Measurements from ENCODE around the gene CCNB1IP1.
A peak's percentile ranks its signal among the peaks of the same experiment; 100 is the strongest.
"Not testable (repeated sequence)": the region's sequence is repeated elsewhere in the genome, so short reads cannot be mapped to it uniquely, and the experiment has no call there.

Gene CCNB1IP1

GRCh38 chr14:20332788-20333493 lies at the start of gene CCNB1IP1:
Gene CCNB1IP1 (minus strand): TSS chr14:20333279. CDS start chr14:20316523, 16,756 bp downstream.
- DNase-seq, result peak; percentile 85

- DNase-seq, result no peak
Measured at GRCh38 chr14:20382526-20382925, 49.4 kb upstream of the CCNB1IP1 start.

- no peak for DNase-seq
Measured at GRCh38 chr14:20381341-20381740, 48.3 kb upstream of the CCNB1IP1 start.

- DNase-seq, result no peak
Measured at GRCh38 chr14:20380681-20381080, 47.6 kb upstream of the CCNB1IP1 start.

DNA sequence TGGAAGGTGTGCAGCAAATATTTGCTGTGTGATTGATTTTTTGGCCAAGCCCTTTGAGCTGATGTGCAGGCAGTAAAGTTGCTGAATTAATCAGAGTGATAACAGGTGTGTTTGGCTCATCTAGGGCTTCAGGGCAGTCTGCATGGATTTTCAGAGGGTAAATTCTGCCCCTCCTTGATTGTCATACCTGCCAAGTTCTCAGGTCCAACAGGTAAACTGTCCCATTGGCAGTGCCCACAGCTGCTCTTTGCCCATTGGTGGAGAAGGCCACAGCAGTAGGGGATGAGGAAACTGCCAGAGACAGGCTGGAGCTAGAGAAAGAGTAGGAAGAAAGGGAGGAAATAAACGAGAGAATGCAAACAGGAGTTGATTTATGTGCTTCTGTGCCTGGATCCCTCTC lies 46.7 kb upstream of the CCNB1IP1 start:
- DNase-seq, result no peak

- no peak for DNase-seq
Measured at GRCh38 chr14:20377171-20377570, 44.1 kb upstream of the CCNB1IP1 start.

GRCh38 chr14:20376071-20376588 lies 43.1 kb upstream of the CCNB1IP1 start:
- DNase-seq, result no peak

- DNase-seq, result no peak
Measured at GRCh38 chr14:20375471-20375870, 42.4 kb upstream of the CCNB1IP1 start.

DNA sequence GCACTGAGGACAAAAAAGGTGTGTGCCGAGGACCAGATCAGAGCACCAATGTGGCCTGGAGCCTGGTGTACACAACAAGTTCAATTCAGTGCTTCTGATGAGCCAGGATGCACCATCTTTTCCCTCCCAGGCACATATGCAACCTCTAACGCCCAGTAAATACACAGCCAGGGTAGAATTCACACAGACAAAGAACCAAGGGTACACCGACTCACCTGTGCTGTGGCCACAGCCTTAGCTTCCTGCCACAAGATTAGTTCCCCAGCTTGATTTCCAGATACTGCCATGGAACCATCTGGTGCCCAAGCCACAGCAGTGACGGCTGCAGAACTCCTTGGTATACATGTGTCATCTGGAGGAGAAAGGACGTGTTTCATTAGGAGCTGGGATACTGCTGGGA lies 39.7 kb upstream of the CCNB1IP1 start:
- no peak for DNase-seq

GRCh38 chr14:20365928-20366327 lies 32.8 kb upstream of the CCNB1IP1 start:
- no peak for DNase-seq

DNA sequence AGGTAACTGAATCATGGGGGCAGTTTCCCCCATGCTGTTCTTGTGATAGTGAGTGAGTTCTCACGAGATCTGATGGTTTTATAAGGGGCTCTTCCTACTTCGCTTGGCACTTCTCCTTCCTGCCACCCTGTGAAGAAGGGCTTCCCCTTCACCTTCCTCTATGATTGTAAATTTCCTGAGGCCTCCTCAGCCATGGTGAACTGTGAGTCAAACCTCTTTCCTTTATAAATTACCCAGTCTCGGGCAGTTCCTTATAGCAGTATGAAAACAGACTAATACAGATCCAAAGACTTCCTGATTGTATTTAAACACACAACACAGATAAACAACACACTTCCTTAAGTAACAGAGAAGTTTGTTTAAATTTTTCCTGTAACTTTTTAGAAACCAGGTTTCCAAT lies 25.4 kb upstream of the CCNB1IP1 start:
- DNase-seq, result not testable (repeated sequence)

- no peak for DNase-seq
Measured at GRCh38 chr14:20356422-20356821, 23.3 kb upstream of the CCNB1IP1 start.

DNA sequence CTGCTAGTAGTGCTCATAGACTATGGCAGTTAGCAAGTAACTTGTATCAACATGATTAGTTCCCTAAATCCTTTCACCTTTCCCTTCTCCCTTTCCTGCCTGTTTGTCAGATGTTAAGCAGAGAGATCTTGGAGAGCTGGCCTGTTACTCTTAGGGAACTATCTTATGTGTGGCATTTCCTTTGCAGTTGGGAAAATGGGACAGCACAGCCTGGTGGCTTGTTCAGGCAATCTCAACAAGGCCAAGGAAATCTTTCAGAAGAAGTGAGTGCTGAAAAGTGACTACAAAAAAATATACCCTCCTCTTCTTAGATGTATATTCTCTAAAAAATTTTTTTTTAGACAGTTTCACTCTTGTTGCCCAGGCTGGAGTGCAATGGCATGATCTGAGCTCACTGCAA lies 17.8 kb upstream of the CCNB1IP1 start:
- DNase-seq, result no peak

DNA sequence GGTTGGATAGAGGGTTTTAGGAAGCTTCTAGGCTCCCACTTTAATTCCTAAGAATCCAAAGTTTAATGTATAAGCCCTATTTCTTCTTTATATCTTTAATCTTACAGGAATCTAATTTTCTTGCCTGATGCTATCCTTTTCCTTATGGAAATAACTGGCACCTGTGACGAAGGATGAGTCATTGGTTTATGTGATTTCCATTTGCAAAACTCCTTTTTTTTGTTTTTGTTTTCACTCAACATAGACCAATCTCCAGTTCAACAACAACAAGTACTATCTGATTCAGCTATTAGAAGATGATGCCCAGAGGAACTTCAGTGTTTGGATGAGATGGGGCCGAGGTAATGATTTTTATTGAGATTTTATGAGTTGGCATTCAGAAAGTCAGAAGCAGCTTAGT lies 17.2 kb upstream of the CCNB1IP1 start:
- DNase-seq, result no peak

- DNase-seq, result no peak
Measured at GRCh38 chr14:20347747-20348146, 14.7 kb upstream of the CCNB1IP1 start.

GRCh38 chr14:20346713-20347112 lies 13.6 kb upstream of the CCNB1IP1 start:
- DNase-seq, result no peak

GRCh38 chr14:20345366-20345765 lies 12.3 kb upstream of the CCNB1IP1 start:
- DNase-seq, result no peak

DNA sequence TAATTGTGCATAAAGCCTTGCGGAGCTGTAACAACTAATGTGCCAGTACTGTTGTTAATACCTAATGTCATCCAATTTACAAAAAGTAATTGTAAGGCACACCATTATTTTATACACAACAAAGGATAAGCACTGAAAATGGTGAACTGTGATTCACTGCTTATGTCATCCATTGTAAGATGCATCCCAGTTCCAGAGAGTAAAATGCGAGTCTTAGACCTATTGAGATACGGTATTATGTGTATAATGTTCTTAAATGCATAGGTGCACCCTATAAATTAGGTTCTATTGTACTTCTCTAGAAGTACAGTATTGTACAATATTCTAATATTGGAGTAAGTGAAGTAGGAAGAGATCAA lies 10.8 kb upstream of the CCNB1IP1 start:
- peak; percentile 55 for DNase-seq

- DNase-seq, result peak; percentile 99
Measured at GRCh38 chr14:20343092-20343861, 10.2 kb upstream of the CCNB1IP1 start, which contains the start of gene PARP2. Gene PARP2 (plus strand): TSS chr14:20343635. CDS start chr14:20343642, 7 bp downstream.

- no peak for DNase-seq
Measured at GRCh38 chr14:20341646-20342045, 8.6 kb upstream of the CCNB1IP1 start.

DNA sequence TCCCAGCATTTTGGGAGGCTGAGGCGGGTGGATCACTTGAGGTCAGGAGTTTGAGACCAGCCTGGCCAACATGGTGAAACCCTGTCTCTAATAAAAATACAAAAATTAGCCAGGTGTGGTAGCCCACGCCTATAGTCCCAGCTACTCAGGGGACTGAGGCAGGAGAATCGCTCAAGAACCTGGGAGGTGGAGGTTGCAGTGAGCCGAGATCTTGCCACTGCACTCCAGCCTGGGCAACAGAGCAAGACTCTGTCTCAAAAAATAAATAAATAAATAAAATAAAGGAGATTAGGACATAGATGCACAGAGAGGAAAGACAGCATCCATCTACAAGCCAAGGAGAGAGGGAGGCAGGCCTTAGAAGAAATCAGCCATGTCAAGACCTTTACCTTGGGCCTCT lies 8.0 kb upstream of the CCNB1IP1 start:
- DNase-seq, result not testable (repeated sequence)

DNA sequence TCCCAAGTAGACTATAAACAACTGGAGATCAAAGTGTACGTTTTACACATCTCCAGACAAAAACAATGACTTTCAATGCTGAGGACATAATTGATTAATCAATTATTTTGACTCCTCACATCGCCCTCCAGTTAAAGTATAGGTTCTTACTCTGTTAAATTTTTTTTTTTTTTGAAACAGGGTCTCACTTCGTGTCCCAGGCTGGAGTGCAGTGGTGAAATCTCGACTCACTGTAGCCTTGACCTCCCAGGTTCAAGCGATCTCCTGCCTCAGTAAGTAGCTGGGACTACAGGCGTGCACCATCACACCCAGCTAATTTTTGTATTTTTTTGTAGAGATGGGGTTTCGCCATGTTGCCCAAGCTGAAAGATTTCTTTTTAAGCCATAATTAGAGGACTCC lies 938 bp upstream of the CCNB1IP1 start:
- no peak for DNase-seq

DNA sequence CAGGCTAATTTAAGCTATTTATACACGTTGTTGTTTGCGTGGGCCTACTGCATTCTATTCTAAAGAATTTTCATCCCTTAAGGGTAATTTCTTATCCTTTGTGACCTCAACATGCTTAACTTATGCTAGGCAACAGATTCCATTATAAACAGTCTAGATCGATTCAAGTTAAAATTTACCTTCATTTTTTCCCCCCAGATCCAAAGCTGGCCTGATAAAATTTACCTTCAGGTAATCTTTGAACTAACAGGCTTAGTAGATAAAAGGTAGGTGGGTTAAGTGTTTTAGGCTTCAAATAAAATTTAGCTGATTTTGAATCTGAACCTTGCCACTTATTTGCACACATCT lies 389 bp upstream of the CCNB1IP1 start:
- no peak for DNase-seq

- no peak for DNase-seq
Measured at GRCh38 chr14:20332431-20332787, 670 bp downstream of the CCNB1IP1 start.

Data from NCI-H774 (cell line).